Prostate gland (tissue), 2 donors: Measurements from ENCODE around the gene DDX54.

ENCODE experiments used
- POLR2A ChIP-seq: fragments of 450-650 bp; IDR thresholded peaks from one replicate; pipeline ENCODE4 v1.6.1; 2016; ENCODE audit warnings: antibody characterized with exemption, mild to moderate bottlenecking
- POLR2AphosphoS5 ChIP-seq: sonication (generic); formaldehyde crosslinking; IDR thresholded peaks from one replicate; pipeline ENCODE4 v1.6.1; 2017; ENCODE audit warnings: antibody characterized with exemption
- TF ChIP-seq, protein P1 (sequence below), 4 experiments: fragments of 200-600 bp in 2 of 4; fragments of 450-650 bp in 2 of 4; sonication (generic) in 2 of 4; IDR thresholded peaks; 1 replicate in 3 of 4; 2 replicates in 1 of 4; pipeline ENCODE4 v1.5.1; 2016 to 2019; ENCODE audit warnings: antibody characterized with exemption in 4 of 4, mild to moderate bottlenecking in 2 of 4, moderate library complexity in 2 of 4

GRCh38 chr12:113208041-113208934 lies 23.0 kb upstream of the DDX54 start:
- TF ChIP-seq, protein P1, sequence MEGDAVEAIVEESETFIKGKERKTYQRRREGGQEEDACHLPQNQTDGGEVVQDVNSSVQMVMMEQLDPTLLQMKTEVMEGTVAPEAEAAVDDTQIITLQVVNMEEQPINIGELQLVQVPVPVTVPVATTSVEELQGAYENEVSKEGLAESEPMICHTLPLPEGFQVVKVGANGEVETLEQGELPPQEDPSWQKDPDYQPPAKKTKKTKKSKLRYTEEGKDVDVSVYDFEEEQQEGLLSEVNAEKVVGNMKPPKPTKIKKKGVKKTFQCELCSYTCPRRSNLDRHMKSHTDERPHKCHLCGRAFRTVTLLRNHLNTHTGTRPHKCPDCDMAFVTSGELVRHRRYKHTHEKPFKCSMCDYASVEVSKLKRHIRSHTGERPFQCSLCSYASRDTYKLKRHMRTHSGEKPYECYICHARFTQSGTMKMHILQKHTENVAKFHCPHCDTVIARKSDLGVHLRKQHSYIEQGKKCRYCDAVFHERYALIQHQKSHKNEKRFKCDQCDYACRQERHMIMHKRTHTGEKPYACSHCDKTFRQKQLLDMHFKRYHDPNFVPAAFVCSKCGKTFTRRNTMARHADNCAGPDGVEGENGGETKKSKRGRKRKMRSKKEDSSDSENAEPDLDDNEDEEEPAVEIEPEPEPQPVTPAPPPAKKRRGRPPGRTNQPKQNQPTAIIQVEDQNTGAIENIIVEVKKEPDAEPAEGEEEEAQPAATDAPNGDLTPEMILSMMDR (IDR thresholded peaks at IDR 0.05), result no peak
- TF ChIP-seq POLR2AphosphoS5, result no peak
- no peak for TF ChIP-seq POLR2A
